Natural killer cell (primary cell): ENCODE data around the gene COL15A1. TPM values are rescaled to one million over a fixed set of nuclear protein-coding genes. Genes with fewer than 3 reads are reported as not detected.

Experiments
- ATAC-seq, 3 donors: fragments of 150-1000 bp in 2 of 3; fragments of 200-7000 bp in 1 of 3; cut with Tn5 transposase; 1 replicate in 1 of 3; 2 replicates in 2 of 3; pipeline ENCODE4 v1.10.0; 2021; ENCODE audit warnings: mild to moderate bottlenecking in 2 of 3, moderate library complexity in 2 of 3
- DNase-seq, 2 donors: peaks; one replicate each; pipeline versions ENCODE4 v3.0.0 to v3.0.0-alpha.2; 2013 to 2021; ENCODE audit warnings: mixed read lengths in 1 of 2
- H3K27ac ChIP-seq: one replicate; pipeline ENCODE4 v1.5.1; 2013; ENCODE audit warnings: mild to moderate bottlenecking, low read length
- H3K27me3 ChIP-seq: one replicate; pipeline ENCODE4 v1.6.1; 2013; ENCODE audit warnings: low read length; ENCODE audit not compliant: control insufficient read depth, insufficient read depth
- H3K36me3 ChIP-seq: one replicate; pipeline ENCODE4 v1.6.1; 2013; ENCODE audit warnings: low read length; ENCODE audit not compliant: control insufficient read depth, insufficient read depth
- H3K4me1 ChIP-seq: one replicate; pipeline ENCODE4 v1.6.1; 2013; ENCODE audit warnings: low read length; ENCODE audit not compliant: control insufficient read depth, insufficient read depth
- H3K4me3 ChIP-seq: one replicate; pipeline ENCODE4 v1.5.1; 2013; ENCODE audit warnings: low read length
- H3K9me3 ChIP-seq: one replicate; pipeline ENCODE4 v1.6.1; 2013; ENCODE audit warnings: low read length; ENCODE audit not compliant: control insufficient read depth, insufficient read depth
- H3K27ac Mint-ChIP-seq, 2 donors: one replicate each; pipeline ENCODE4 v1.8.0; 2022; ENCODE audit warnings: mild to moderate bottlenecking in 2 of 2, mixed read lengths in 2 of 2, moderate library complexity in 1 of 2
- H3K27me3 Mint-ChIP-seq, 2 donors: one replicate each; pipeline ENCODE4 v1.8.0; 2022; ENCODE audit warnings: low read depth in 2 of 2, mixed read lengths in 2 of 2
- H3K36me3 Mint-ChIP-seq: one replicate; pipeline ENCODE4 v1.8.0; 2022; ENCODE audit warnings: mixed read lengths
- H3K4me1 Mint-ChIP-seq, 2 donors: one replicate each; pipeline ENCODE4 v1.8.0; 2022; ENCODE audit warnings: mixed read lengths in 2 of 2
- H3K4me3 Mint-ChIP-seq: one replicate; pipeline ENCODE4 v1.8.0; 2022; ENCODE audit warnings: mild to moderate bottlenecking, moderate library complexity, mixed read lengths
- H3K9me3 Mint-ChIP-seq, 2 donors: one replicate each; pipeline ENCODE4 v1.8.0; 2022; ENCODE audit warnings: mixed read lengths in 2 of 2
- WGBS: methylation state at CpG from one replicate; pipeline ENCODE4 v1.1.7; 2013; ENCODE audit warnings: missing lambda C conversion rate; ENCODE audit not compliant: insufficient coverage; 5-methylcytosine and 5-hydroxymethylcytosine counted together
- intact Hi-C: fragments of 100-400 bp; cut with micrococcal nuclease; formaldehyde crosslinking; loops from one replicate; pipeline ENCODE4 v1.14.2; 2022
- total RNA-seq, 4 donors: library from RNA; stranded (reverse); fragments of 120-200 nt in 1 of 4; gene quantifications; one replicate each; pipeline versions ENCODE4 v1.2.3 to v1.2.4, GENCODE V29; 2013 to 2022
- TF ChIP-seq, protein P1 (sequence below): fragments of 200-600 bp; IDR thresholded peaks from one replicate; pipeline ENCODE4 v1.8.0; 2022; ENCODE audit warnings: antibody characterized with exemption

Gene COL15A1
- total RNA-seq, 3 donors from 2014 or later (not counting 1 experiment from before 2014, with no cell fraction given): 0.18 to 0.82 (median 0.19) TPM

DNA sequence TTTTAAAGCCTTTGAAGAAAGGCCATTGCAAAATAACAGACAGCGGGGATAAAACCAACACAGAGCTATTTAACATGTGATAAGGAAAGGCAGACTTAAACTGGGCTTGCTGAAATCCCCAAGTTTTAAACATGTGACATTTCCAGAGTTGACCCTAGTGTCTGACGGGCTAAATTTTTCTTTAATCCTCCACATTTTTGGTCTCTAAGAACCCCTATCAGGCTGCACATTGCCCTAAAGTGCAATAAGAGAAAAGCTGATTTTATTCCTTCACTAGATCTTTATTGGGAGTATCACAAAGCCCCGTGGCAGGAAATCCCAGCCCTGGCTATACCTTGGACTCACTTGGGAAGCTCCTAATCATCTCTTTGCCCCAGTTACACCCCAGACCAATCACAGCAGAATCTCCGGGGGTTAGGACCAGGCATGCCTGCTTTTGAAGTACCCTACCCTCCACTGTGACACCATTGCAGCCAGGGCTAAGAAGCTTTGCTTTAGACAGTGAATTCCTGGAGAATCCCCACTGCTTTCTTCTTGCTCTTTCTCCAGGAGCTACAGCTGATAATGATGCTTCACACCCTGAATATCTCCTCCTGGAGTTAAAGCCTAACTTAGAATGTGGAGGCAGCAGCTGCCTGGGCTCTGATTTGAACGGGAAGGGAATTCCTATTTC is 20.1 kb upstream of the COL15A1 start:
- no peaks in the 10 kb centered on the region for H3K4me1 Mint-ChIP-seq
- H3K4me3 Mint-ChIP-seq: no peak overlapping the region
- no peak for ATAC-seq
- 88% methylated on average over 5 of the region's 5 CpGs for WGBS
- no peaks in the 10 kb centered on the region for H3K36me3 Mint-ChIP-seq
- H3K27ac Mint-ChIP-seq: no peak overlapping the region
- Histone ChIP-seq H3K36me3 (no peaks in the 10 kb centered on the region), H3K4me1 (no peaks in the 10 kb centered on the region), H3K27ac (no peak overlapping the region), H3K9me3 (no peaks in the 10 kb centered on the region), H3K4me3 (no peak overlapping the region), H3K27me3 (no peaks in the 10 kb centered on the region)
- DNase-seq: no peak
- peaks cover 0 to 8% of the 10 kb centered on the region in 2 donors for H3K27me3 Mint-ChIP-seq
- H3K9me3 Mint-ChIP-seq: no peaks in the 10 kb centered on the region
- TF ChIP-seq, protein P1, sequence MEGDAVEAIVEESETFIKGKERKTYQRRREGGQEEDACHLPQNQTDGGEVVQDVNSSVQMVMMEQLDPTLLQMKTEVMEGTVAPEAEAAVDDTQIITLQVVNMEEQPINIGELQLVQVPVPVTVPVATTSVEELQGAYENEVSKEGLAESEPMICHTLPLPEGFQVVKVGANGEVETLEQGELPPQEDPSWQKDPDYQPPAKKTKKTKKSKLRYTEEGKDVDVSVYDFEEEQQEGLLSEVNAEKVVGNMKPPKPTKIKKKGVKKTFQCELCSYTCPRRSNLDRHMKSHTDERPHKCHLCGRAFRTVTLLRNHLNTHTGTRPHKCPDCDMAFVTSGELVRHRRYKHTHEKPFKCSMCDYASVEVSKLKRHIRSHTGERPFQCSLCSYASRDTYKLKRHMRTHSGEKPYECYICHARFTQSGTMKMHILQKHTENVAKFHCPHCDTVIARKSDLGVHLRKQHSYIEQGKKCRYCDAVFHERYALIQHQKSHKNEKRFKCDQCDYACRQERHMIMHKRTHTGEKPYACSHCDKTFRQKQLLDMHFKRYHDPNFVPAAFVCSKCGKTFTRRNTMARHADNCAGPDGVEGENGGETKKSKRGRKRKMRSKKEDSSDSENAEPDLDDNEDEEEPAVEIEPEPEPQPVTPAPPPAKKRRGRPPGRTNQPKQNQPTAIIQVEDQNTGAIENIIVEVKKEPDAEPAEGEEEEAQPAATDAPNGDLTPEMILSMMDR: no peak
- intact Hi-C loops: no loop called here

DNA sequence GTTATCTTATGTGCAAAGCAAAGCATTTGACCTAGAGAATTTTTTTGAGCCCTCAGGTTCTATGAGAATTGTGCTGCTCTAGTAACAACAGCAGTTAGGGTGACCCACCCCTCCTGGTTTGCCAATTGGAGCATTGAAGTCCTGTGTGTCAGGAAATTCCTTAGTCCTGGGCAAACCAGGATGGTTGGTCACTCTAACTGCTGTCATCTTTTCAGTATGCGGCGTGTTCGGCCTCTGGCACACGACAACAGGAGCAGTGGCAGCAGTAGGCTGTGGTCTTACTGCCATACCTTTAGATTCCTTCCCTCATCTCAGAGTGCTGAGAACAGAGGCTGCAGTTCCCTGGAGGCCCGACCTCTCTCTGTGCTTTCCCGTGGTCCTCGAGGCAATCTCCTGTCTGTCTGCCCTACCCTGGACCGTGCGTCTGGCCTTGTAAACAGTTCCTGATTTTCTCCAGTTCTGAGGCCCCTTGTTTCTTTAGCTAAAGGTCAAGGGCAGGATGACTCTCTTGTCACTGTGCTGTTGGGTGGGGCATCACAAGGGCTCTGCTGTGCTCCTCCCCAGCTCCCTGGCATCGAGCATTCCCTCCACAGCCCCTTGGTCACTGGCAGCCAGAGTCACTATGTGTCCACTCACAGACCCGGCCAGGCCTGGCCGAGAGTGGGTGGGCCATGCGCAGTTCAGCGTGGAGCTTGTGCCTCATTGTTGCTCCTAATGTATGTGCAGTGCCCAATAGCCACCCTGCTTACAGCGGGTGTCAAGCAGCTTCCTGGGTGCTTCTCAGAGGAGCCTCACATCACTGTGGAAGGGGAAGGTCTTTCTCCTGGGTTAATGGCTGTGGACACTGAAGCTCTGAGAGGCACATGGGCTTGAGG is 18.5 kb upstream of the COL15A1 start:
- intact Hi-C loops: no loop called here
- ATAC-seq (peak in 1 of 3 donors; percentile 21), DNase-seq (no peak)
- Mint-ChIP-seq H3K27me3 (peaks cover 0 to 8% of the 10 kb centered on the region in 2 donors), H3K9me3 (no peaks in the 10 kb centered on the region), H3K4me1 (no peaks in the 10 kb centered on the region), H3K36me3 (no peaks in the 10 kb centered on the region), H3K27ac (no peak overlapping the region), H3K4me3 (no peak overlapping the region)
- Histone ChIP-seq H3K4me3 (no peak overlapping the region), H3K27me3 (no peaks in the 10 kb centered on the region), H3K4me1 (no peaks in the 10 kb centered on the region), H3K27ac (no peak overlapping the region), H3K36me3 (no peaks in the 10 kb centered on the region), H3K9me3 (no peaks in the 10 kb centered on the region)
- TF ChIP-seq, protein P1: no peak
- WGBS: 92% methylated on average over 15 of the region's 15 CpGs

DNA sequence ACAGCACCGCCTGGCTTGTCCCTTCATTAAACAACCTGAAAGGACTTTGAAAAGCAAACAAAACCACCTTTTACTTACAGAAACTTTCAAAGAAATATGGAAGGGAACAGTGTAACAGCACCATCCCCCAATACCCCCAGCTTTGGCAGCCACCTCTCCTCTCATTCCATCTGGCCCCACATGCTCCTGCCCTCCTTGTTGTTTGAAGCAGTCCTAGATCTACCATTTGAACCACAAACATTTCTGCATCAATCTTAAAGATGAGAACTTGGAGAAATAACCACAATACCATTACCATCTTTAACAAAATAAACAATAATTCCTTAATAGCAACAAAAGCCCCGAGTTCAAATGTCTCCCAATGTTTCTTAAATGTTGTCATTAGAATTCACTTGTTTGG is 17.8 kb upstream of the COL15A1 start:
- no peaks in the 10 kb centered on the region for H3K4me1 ChIP-seq
- 100% methylated on average over 2 of the region's 2 CpGs for WGBS
- DNase-seq (no peak), ATAC-seq (no peak)
- H3K27me3 ChIP-seq: no peaks in the 10 kb centered on the region
- H3K27me3 Mint-ChIP-seq: peaks cover 0 to 8% of the 10 kb centered on the region in 2 donors
- no peak overlapping the region for H3K27ac ChIP-seq
- no peaks in the 10 kb centered on the region for H3K4me1 Mint-ChIP-seq
- no peaks in the 10 kb centered on the region for H3K36me3 ChIP-seq
- no peaks in the 10 kb centered on the region for H3K36me3 Mint-ChIP-seq
- intact Hi-C loops: no loop called here
- H3K9me3 ChIP-seq: no peaks in the 10 kb centered on the region
- H3K27ac Mint-ChIP-seq: no peak overlapping the region
- H3K4me3 Mint-ChIP-seq: no peak overlapping the region
- H3K9me3 Mint-ChIP-seq: no peaks in the 10 kb centered on the region
- TF ChIP-seq, protein P1: no peak
- H3K4me3 ChIP-seq: no peak overlapping the region
